Measurements from ENCODE around the gene ZNRD2.

Gene ZNRD2

GRCh38 chr11:65528819-65529350 is 41.4 kb upstream of the ZNRD2 start:
- peaks cover 4% of the 10 kb centered on the region; the same call in 1 of the 2 replicates for H3K4me1 ChIP-seq (ENCODE audit: control insufficient read depth, insufficient read depth, low read length)
- peaks cover 43% of the 10 kb centered on the region for H3K36me3 ChIP-seq (ENCODE audit: control insufficient read depth, insufficient read depth, low read length)
- no peak overlapping the region for H3K4me3 ChIP-seq (ENCODE audit: low read depth, low read length)
- no peaks in the 10 kb centered on the region; the same call in 1 of the 2 replicates for H3K27me3 ChIP-seq (ENCODE audit: control insufficient read depth, insufficient read depth, low read length)
- no peak overlapping the region for H3K9ac ChIP-seq (ENCODE audit: low read depth, low read length)
- no peaks in the 10 kb centered on the region for H3K9me3 ChIP-seq (ENCODE audit: control insufficient read depth, insufficient read depth, low read length)
- H3K27ac ChIP-seq (ENCODE audit: low read depth, low read length), result no peak overlapping the region

DNA sequence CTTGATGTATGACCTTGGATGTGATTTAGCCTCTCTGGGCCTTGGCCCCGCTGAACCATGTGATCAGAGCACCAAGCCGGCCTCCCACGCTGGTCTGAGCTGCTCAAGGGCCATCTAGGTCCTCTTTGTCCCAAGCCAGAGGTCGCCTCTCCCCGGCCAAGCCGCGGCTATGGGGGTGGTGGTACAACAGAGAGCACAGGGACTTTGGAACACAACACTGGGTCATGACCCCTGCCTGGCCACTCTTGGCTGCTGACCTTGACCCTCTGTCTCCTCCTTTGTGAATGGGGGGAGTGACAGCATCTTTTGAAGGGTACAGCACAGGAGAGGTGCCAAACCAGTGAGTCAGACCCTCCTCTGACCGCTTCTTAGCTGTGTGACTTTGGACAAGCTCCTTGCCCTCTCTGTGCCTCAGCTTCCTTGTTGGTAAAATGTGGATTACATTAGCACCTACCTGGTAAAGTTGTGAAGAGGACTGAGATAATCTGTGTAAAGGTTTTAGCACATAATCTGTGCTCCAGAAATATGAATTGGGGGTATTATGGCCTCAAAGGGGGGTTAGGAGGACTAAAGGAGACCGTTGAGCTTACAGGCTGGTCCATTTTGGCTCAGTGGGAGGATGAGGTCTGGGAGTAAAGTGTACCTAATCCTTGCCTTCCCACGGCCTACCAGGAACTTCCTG is 40.7 kb upstream of the ZNRD2 start:
- H3K9ac ChIP-seq (ENCODE audit: low read depth, low read length), result no peak overlapping the region

GRCh38 chr11:65530157-65530496 is 40.1 kb upstream of the ZNRD2 start:
- Histone ChIP-seq H3K9me3 (ENCODE audit: control insufficient read depth, insufficient read depth, low read length) (no peaks in the 10 kb centered on the region), H3K36me3 (ENCODE audit: control insufficient read depth, insufficient read depth, low read length) (peaks cover 49% of the 10 kb centered on the region), H3K27me3 (ENCODE audit: control insufficient read depth, insufficient read depth, low read length) (no peaks in the 10 kb centered on the region), H3K4me1 (ENCODE audit: control insufficient read depth, insufficient read depth, low read length) (no peaks in the 10 kb centered on the region), H3K4me3 (ENCODE audit: low read depth, low read length) (no peak overlapping the region), H3K9ac (ENCODE audit: low read depth, low read length) (no peak overlapping the region), H3K27ac (ENCODE audit: low read depth, low read length) (no peak overlapping the region)

More for the DNA sequence above, 40.7 kb upstream of the ZNRD2 start:
- Histone ChIP-seq H3K27me3 (ENCODE audit: control insufficient read depth, insufficient read depth, low read length) (no peaks in the 10 kb centered on the region), H3K36me3 (ENCODE audit: control insufficient read depth, insufficient read depth, low read length) (peaks cover 44% of the 10 kb centered on the region), H3K4me3 (ENCODE audit: low read depth, low read length) (no peak overlapping the region), H3K27ac (ENCODE audit: low read depth, low read length) (no peak overlapping the region), H3K4me1 (ENCODE audit: control insufficient read depth, insufficient read depth, low read length) (no peaks in the 10 kb centered on the region), H3K9me3 (ENCODE audit: control insufficient read depth, insufficient read depth, low read length) (no peaks in the 10 kb centered on the region)

- H3K4me3 ChIP-seq (ENCODE audit: low read depth, low read length), result no peak overlapping the region
- H3K9ac ChIP-seq (ENCODE audit: low read depth, low read length), result no peak overlapping the region
- no peak overlapping the region for H3K27ac ChIP-seq (ENCODE audit: low read depth, low read length)
- peaks cover 61% of the 10 kb centered on the region for H3K36me3 ChIP-seq (ENCODE audit: control insufficient read depth, insufficient read depth, low read length)
- H3K27me3 ChIP-seq (ENCODE audit: control insufficient read depth, insufficient read depth, low read length), result no peaks in the 10 kb centered on the region
- no peaks in the 10 kb centered on the region for H3K4me1 ChIP-seq (ENCODE audit: control insufficient read depth, insufficient read depth, low read length)
- no peaks in the 10 kb centered on the region for H3K9me3 ChIP-seq (ENCODE audit: control insufficient read depth, insufficient read depth, low read length)
Observed at GRCh38 chr11:65532388-65533064, 37.8 kb upstream of the ZNRD2 start.

GRCh38 chr11:65535102-65535501 is 35.2 kb upstream of the ZNRD2 start:
- Histone ChIP-seq H3K9ac (ENCODE audit: low read depth, low read length) (no peak overlapping the region), H3K4me1 (ENCODE audit: control insufficient read depth, insufficient read depth, low read length) (no peaks in the 10 kb centered on the region), H3K4me3 (ENCODE audit: low read depth, low read length) (no peak overlapping the region), H3K27ac (ENCODE audit: low read depth, low read length) (no peak overlapping the region), H3K36me3 (ENCODE audit: control insufficient read depth, insufficient read depth, low read length) (peaks cover 63% of the 10 kb centered on the region), H3K9me3 (ENCODE audit: control insufficient read depth, insufficient read depth, low read length) (no peaks in the 10 kb centered on the region), H3K27me3 (ENCODE audit: control insufficient read depth, insufficient read depth, low read length) (peaks cover 17% of the 10 kb centered on the region)

GRCh38 chr11:65536412-65537295 is 33.6 kb upstream of the ZNRD2 start:
- 0 out of 2 replicates have a peak, but pooled peaks cover 3% of the 10 kb centered on the region for H3K4me1 ChIP-seq (ENCODE audit: control insufficient read depth, insufficient read depth, low read length)
- H3K27ac ChIP-seq (ENCODE audit: low read depth, low read length), result no peak overlapping the region
- peaks cover 25% of the 10 kb centered on the region for H3K27me3 ChIP-seq (ENCODE audit: control insufficient read depth, insufficient read depth, low read length)
- H3K4me3 ChIP-seq (ENCODE audit: low read depth, low read length), result no peak overlapping the region
- H3K9me3 ChIP-seq (ENCODE audit: control insufficient read depth, insufficient read depth, low read length), result no peaks in the 10 kb centered on the region
- H3K9ac ChIP-seq (ENCODE audit: low read depth, low read length), result no peak overlapping the region
- peaks cover 49% of the 10 kb centered on the region for H3K36me3 ChIP-seq (ENCODE audit: control insufficient read depth, insufficient read depth, low read length)

GRCh38 chr11:65537296-65537597 is 33.0 kb upstream of the ZNRD2 start:
- Histone ChIP-seq H3K27me3 (ENCODE audit: control insufficient read depth, insufficient read depth, low read length) (peaks cover 25% of the 10 kb centered on the region), H3K9ac (ENCODE audit: low read depth, low read length) (no peak overlapping the region), H3K36me3 (ENCODE audit: control insufficient read depth, insufficient read depth, low read length) (peaks cover 46% of the 10 kb centered on the region), H3K9me3 (ENCODE audit: control insufficient read depth, insufficient read depth, low read length) (no peaks in the 10 kb centered on the region), H3K27ac (ENCODE audit: low read depth, low read length) (no peak overlapping the region), H3K4me1 (ENCODE audit: control insufficient read depth, insufficient read depth, low read length) (0 out of 2 replicates have a peak, but pooled peaks cover 3% of the 10 kb centered on the region), H3K4me3 (ENCODE audit: low read depth, low read length) (no peak overlapping the region)

- 0 out of 2 replicates have a peak, but pooled peaks cover 3% of the 10 kb centered on the region for H3K4me1 ChIP-seq (ENCODE audit: control insufficient read depth, insufficient read depth, low read length)
- peaks cover 41% of the 10 kb centered on the region for H3K36me3 ChIP-seq (ENCODE audit: control insufficient read depth, insufficient read depth, low read length)
- peaks cover 25% of the 10 kb centered on the region for H3K27me3 ChIP-seq (ENCODE audit: control insufficient read depth, insufficient read depth, low read length)
- no peak overlapping the region for H3K4me3 ChIP-seq (ENCODE audit: low read depth, low read length)
- no peaks in the 10 kb centered on the region for H3K9me3 ChIP-seq (ENCODE audit: control insufficient read depth, insufficient read depth, low read length)
- no peak overlapping the region for H3K9ac ChIP-seq (ENCODE audit: low read depth, low read length)
- no peak overlapping the region for H3K27ac ChIP-seq (ENCODE audit: low read depth, low read length)
Observed at GRCh38 chr11:65537620-65538231, 32.6 kb upstream of the ZNRD2 start.

- peaks cover 25% of the 10 kb centered on the region for H3K27me3 ChIP-seq (ENCODE audit: control insufficient read depth, insufficient read depth, low read length)
- no peak overlapping the region for H3K9ac ChIP-seq (ENCODE audit: low read depth, low read length)
- no peak overlapping the region for H3K27ac ChIP-seq (ENCODE audit: low read depth, low read length)
- H3K36me3 ChIP-seq (ENCODE audit: control insufficient read depth, insufficient read depth, low read length), result peaks cover 35% of the 10 kb centered on the region
- no peaks in the 10 kb centered on the region for H3K9me3 ChIP-seq (ENCODE audit: control insufficient read depth, insufficient read depth, low read length)
- H3K4me1 ChIP-seq (ENCODE audit: control insufficient read depth, insufficient read depth, low read length), result 0 out of 2 replicates have a peak, but pooled peaks cover 3% of the 10 kb centered on the region
- H3K4me3 ChIP-seq (ENCODE audit: low read depth, low read length), result peak overlapping the region; percentile 83; the same call in 1 of the 2 replicates
Observed at GRCh38 chr11:65538232-65538914, 31.9 kb upstream of the ZNRD2 start.
